Measurements from ENCODE around the gene TTC12.

TTC12 gene

DNA sequence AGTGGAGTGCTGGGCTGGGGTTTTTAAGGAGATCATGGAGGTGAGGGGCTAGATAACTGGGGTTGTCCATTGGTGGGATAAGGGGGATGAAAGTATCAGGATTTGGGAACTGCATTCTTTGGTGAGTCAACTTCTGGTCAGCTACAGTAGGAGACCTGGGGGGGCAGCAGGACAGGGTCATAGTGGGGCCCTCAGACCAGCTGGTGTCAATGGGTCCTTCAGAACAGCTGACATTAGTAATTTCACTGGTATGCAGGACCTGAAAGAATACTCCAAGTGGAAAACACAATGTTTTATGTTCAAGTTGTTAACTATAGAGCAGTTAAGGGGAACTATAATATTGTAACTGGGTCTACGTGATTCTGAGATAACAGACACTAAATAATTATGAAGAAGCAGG is 2.8 kb upstream of the TTC12 start:
- DNase-seq (ENCODE audit: low read depth): no peak
- no peak overlapping the region for H3K4me3 ChIP-seq (replicated peaks; ENCODE audit: low read depth, low read length)
- no peak for TF ChIP-seq CTCF (IDR thresholded peaks at IDR 0.05; ENCODE audit: low read length, missing control alignments)

GRCh38 chr11:113313601-113314000 is 782 bp upstream of the TTC12 start:
- no peak for DNase-seq (ENCODE audit: low read depth)
- TF ChIP-seq CTCF (IDR thresholded peaks at IDR 0.05; ENCODE audit: low read length, missing control alignments): no peak
- no peak overlapping the region for H3K4me3 ChIP-seq (replicated peaks; ENCODE audit: low read depth, low read length)

GRCh38 chr11:113314065-113314388 is 356 bp upstream of the TTC12 start:
- DNase-seq (ENCODE audit: low read depth): no peak
- TF ChIP-seq CTCF (IDR thresholded peaks at IDR 0.05; ENCODE audit: low read length, missing control alignments): no peak
- H3K4me3 ChIP-seq (replicated peaks; ENCODE audit: low read depth, low read length): peak overlapping the region; percentile 83

GRCh38 chr11:113315811-113316210 is 1.4 kb downstream of the TTC12 start:
- no peak for DNase-seq (ENCODE audit: low read depth)
- no peak overlapping the region for H3K4me3 ChIP-seq (replicated peaks; ENCODE audit: low read depth, low read length)
- TF ChIP-seq CTCF (IDR thresholded peaks at IDR 0.05; ENCODE audit: low read length, missing control alignments): no peak

- DNase-seq (ENCODE audit: low read depth): no peak
- no peak for TF ChIP-seq CTCF (IDR thresholded peaks at IDR 0.05; ENCODE audit: low read length, missing control alignments)
- H3K4me3 ChIP-seq (replicated peaks; ENCODE audit: low read depth, low read length): no peak overlapping the region
Observed at GRCh38 chr11:113316256-113316655, 1.9 kb downstream of the TTC12 start.

- DNase-seq (ENCODE audit: low read depth): no peak
- TF ChIP-seq CTCF (IDR thresholded peaks at IDR 0.05; ENCODE audit: low read length, missing control alignments): no peak
- H3K4me3 ChIP-seq (replicated peaks; ENCODE audit: low read depth, low read length): no peak overlapping the region
Observed at GRCh38 chr11:113317339-113317738, 3.0 kb downstream of the TTC12 start.

GRCh38 chr11:113319085-113319484 is 4.7 kb downstream of the TTC12 start:
- no peak for TF ChIP-seq CTCF (IDR thresholded peaks at IDR 0.05; ENCODE audit: low read length, missing control alignments)
- no peak for DNase-seq (ENCODE audit: low read depth)
- no peak overlapping the region for H3K4me3 ChIP-seq (replicated peaks; ENCODE audit: low read depth, low read length)

Measured in fibroblast of pulmonary artery (primary cell).